GM19452 (cell line): ENCODE results near the gene ODF2.
"Not testable (repeated sequence)": the region's sequence is repeated elsewhere in the genome, so short reads cannot be mapped to it uniquely, and the experiment has no call there.

ENCODE experiments used
- ATAC-seq: cut with Tn5 transposase; IDR thresholded peaks from one replicate; pipeline ENCODE4 v1.9.1; 2021; ENCODE audit not compliant: unreplicated experiment

Gene ODF2

GRCh38 chr9:128455849-128456612 is at the start of gene ODF2:
ODF2 (plus strand) TSS chr9:128456006; CDS start chr9:128456092, 86 bp downstream.
- ATAC-seq: peak; percentile 74

DNA sequence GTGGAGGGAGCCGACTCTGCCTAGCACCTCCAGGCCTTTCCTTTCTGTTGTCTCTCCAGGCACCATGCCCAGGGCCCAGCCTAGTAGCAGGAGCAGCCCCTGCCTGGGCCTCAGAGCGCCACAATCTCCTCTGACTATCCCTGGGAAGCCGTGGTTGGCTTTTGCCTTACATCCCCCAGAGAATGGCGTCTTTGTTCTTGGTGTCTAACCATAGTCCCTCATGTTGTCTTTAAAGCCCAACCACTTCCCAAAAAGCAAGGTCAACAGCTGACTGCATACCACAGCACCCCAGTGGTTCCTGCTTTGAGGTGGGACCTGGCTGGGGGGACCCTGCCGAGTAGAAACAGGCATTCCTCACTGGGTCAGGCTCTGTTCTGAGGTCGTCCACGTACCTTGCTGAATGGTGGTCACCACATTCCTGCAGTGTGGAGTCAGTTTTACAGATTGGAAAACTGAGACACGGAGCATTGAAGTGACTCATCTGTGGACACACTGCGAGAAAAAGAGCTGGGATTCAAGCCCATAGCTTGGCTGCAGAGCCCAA is 48.9 kb upstream of the ODF2 start:
- ATAC-seq: no peak

DNA sequence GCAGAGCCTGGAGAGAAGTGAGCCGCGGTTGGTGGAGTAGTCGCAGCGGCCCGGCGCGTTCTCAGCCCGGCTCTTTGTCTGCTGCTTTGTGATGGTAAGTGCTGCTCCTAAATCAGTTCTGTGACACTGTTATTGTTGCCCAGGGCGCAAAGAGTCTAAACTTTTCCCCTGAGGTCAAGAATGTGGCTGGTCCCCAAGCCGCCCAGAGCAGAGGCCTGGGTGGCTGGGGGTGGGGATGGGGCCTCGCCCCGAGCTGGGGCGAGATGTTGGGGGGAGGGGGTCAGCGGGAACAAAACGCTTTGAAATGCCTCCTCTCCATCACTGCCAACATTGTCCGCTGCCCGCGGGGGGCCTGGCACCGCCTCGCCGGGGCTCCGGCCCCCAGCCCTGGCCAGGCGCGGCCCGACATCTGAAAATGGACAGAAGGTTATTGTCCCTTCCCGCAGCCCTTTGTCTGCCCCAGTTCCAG is 46.8 kb upstream of the ODF2 start:
- no peak for ATAC-seq

DNA sequence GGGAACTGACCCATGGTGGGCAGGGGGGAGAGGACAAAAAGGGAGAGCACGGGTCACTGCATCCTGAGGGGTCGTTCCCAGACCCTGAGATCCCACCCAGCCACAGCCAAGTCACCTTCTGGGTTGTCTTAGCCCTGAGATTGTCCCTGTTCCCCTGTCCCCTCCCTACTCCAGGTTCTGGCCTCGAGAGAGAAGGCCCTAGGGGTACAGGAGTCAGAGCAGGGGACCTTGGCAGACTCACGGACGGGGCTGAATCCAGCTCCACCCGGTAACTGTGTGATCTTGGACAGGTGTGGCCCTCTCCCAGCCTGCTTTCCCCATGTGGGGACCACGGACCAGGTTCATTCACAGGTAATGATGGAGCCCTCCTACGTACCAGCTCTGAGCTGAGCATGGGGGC is 46.4 kb upstream of the ODF2 start:
- no peak for ATAC-seq

DNA sequence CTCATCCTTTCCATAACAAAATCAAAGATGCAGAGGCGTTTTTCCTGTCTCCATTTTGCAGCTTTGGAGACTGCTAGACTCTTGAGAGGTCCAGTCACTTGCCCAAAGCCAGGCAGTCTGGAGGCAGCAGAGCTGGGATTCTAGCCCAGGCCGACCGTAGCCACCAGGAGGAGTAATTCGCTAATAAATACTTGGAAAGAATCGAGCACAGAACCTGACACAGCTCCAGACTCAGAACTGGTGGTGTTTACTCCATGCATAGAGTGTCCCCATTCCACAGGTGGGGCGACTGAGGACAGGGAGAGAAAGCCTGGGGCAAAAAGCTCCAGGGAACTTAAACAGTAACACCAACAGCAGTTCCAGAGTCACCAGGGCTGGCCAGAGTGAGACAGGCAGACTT is 45.8 kb upstream of the ODF2 start:
- ATAC-seq: no peak

DNA sequence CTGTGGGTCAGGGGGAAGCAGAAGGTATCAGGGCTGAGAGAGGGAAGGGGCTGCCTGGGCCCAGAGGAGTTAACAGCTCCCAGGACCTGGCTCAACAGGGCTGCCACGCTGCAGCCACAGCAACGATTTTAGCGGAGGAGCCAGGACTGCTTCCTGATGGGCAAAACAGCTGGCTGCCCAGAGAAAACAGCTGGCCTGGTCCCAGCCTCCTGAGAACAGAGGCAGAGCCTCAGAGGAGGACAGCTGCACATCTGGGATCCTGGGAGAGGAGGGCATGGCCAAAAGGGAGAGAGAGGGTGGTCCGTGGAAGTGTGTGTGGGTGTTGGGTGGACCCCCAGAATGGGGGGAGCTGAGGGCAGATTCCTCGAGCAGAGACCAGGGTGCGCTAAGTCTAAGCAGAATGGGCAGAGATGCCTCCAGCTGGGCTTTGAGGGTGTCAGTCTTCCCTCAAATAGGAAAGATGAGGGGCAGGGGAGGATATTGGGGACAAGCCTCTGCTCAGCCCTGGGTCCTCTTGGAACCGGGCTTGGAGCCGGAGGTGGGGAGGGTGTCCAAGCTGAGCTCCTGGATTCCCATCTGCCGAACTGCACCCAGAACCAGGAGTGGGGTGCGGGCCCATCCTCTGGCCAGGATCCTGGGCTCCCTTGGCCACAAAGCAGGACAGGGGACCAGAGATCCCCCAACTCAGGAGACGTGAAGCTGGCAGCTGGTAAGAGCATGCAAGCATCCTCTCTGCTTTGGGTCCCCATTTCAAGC is 44.3 kb upstream of the ODF2 start:
- no peak for ATAC-seq

GRCh38 chr9:128412120-128412790 is 43.6 kb upstream of the ODF2 start:
- no peak for ATAC-seq

GRCh38 chr9:128413728-128414127 is 42.1 kb upstream of the ODF2 start:
- not testable (repeated sequence) for ATAC-seq

DNA sequence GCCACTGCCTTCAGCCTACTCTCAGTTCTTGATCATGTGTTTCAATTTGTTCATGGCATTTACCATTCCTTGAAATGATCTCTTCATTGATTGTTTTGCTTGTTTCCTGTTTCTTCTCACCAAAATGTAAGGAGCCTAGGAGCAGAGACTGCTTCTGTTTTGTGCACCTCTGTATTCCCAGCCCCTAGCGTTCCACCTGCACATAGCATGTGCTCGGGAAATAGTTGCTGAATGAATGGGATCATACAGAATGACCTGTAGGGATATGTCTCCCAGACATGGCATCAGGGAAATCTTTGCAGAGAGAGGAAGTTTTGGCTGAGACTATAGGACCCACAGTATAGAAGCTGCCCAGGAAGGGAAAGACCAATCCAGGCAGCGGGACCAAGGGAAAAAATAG is 41.3 kb upstream of the ODF2 start:
- no peak for ATAC-seq

- no peak for ATAC-seq
Observed at GRCh38 chr9:128415281-128415680, 40.5 kb upstream of the ODF2 start.

GRCh38 chr9:128416014-128416413 is 39.8 kb upstream of the ODF2 start:
- ATAC-seq: no peak

GRCh38 chr9:128416432-128417019 is 39.3 kb upstream of the ODF2 start:
- no peak for ATAC-seq

DNA sequence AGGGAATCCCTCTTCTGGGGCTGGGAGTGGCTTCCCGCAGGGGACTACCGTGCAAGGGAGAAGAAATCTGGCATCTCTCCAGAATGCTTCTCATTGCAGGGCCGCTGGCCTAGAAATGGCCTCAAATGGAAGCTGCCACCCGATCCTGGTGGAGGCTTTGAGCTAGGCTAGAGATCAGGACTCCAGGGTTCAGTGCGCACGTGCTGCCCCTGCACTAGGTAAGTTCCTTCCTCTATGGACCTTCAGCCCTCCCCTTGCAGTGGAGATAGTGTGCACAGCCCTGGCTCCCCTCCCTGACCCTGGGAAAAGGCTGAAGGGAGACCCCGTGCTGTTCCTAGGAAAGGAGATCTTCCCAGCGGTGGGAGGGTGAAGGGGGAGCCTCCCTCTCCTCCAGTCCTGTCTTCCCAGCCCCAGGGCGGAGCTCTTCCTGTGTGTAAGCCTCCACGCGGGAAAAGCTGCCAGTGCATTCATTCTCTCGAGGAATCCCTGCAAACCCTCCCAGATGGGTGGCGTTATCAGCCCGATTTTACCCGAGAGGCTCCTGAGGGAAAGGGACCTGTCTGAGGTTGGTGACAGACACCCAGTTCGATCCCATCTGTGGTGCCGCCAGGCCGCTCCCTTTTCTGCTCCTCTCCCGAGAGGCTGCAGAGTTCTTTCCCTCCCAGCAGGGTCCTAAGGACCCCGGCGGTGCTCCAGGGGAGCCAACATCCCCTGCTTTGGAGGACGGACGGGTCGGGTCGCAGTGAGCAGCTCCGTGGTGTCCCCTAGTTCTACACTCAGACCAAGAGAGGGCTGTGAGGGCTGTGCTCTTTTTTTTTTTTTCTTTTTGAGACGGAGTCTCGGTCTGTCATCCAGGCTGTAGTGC is 36.5 kb upstream of the ODF2 start:
- no peak for ATAC-seq

DNA sequence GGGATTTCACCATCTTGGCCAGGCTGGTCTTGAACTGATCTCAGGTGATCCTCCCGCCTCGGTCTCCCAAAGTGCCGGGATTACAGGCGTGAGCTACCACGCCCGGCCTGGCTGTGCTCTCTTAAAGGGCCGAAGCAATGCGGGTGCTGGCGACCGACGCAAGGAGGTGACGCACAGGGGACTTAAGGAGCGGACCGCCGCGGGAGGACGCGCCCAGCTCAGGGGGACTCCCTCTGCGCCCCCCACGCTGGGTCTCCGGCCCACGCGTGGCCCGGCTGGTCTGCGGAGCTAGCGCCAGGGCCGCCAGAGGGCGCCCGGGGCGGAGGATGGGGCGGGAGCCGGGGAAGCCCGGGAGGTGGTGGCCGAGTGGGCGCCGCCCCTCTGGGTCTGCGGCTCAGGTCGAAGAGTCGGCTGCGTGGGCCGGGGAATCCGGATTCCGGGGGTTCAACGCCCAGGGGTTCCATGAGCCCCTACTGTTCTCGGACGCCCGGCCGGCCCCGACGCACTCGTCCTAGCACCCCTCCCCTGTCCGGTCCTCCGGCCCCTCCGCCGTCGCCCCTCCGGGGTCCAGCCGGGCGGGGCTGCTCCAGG is 35.7 kb upstream of the ODF2 start:
- peak; percentile 69 for ATAC-seq

- ATAC-seq: peak; percentile 64
Observed at GRCh38 chr9:128420651-128421481, 34.9 kb upstream of the ODF2 start, which contains the start of gene CERCAM. CERCAM (plus strand) TSS chr9:128420857; CDS start chr9:128420878, 21 bp downstream.

GRCh38 chr9:128421482-128421996 is 34.3 kb upstream of the ODF2 start:
- ATAC-seq: no peak

DNA sequence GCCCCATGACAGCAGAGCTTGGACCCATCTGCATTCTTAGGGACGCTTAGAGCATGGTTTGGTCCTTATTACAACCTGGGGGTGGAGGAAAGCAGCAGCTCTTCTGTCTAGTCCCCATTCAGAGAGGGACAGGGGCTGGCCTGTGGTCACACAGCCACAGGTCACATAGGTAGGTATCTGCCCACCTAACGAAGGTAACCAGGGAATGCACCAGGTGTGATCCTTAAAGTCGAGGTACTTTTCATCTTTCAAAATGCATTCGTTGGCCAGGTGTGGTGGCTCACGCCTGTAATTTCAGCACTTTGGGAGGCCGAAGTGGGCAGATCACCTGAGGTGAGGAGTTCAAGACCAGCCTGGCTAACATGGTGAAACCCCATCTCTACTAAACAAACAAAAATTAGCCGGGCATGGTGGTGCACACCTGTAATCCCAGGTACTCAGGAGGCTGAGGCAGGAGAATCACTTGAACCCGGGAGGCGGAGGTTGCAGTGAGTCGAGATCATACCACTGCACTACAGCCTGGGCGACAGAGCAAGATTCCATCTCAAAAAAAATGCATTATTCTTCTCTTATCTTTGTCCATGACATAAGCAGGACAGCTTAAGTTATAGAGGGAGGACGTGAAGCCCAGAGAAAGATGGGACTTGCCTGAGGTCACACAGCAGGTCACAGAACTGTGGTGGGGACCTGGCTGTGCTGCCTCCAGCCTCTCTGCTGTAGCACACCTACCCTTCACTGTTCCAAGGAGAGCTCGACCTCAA is 33.6 kb upstream of the ODF2 start:
- ATAC-seq: not testable (repeated sequence)

GRCh38 chr9:128422783-128423150 is 33.0 kb upstream of the ODF2 start:
- ATAC-seq: no peak
